Lower lobe of right lung (tissue), 2 donors: ENCODE measurements around the gene PEX10. TPM values are rescaled to one million over a fixed set of nuclear protein-coding genes. Genes with fewer than 3 reads are reported as not detected.

Experiments used
- ATAC-seq, 2 donors: fragments of 200-7000 bp; cut with Tn5 transposase; one replicate each; pipeline ENCODE4 v1.9.1; 2020 to 2022; ENCODE audit warnings: mild to moderate bottlenecking in 2 of 2, moderate library complexity in 2 of 2
- DNase-seq: peaks from one replicate; pipeline ENCODE4 v3.0.0-alpha.2; 2020
- H3K27ac ChIP-seq: fragments of 200-600 bp; one replicate; pipeline ENCODE4 v1.8.0; 2022
- H3K27me3 ChIP-seq: fragments of 200-600 bp; one replicate; pipeline ENCODE4 v1.8.0; 2022; ENCODE audit warnings: low read depth
- H3K36me3 ChIP-seq: fragments of 200-600 bp; one replicate; pipeline ENCODE4 v1.8.0; 2022; ENCODE audit warnings: mild to moderate bottlenecking
- H3K4me1 ChIP-seq: fragments of 200-600 bp; one replicate; pipeline ENCODE4 v1.8.0; 2022
- H3K4me3 ChIP-seq: fragments of 200-600 bp; one replicate; pipeline ENCODE4 v1.8.0; 2022; ENCODE audit warnings: mild to moderate bottlenecking
- H3K9me3 ChIP-seq: fragments of 200-600 bp; one replicate; pipeline ENCODE4 v1.8.0; 2022
- intact Hi-C: fragments of 100-400 bp; cut with DNase I; formaldehyde crosslinking; loops from one replicate; pipeline ENCODE4 v1.11.0; 2022
- total RNA-seq: library from RNA; stranded (reverse); fragmentation: NEBNext Ultra II Directional; extraction: Animal tissue kit (Norgen Biotek cat#: 25700); gene quantifications from one replicate; pipeline ENCODE4 v1.2.1, GENCODE V29; 2021
- TF ChIP-seq, protein P1 (sequence below): fragments of 200-600 bp; IDR thresholded peaks from one replicate; pipeline ENCODE4 v1.8.0; 2022; ENCODE audit warnings: antibody characterized with exemption, mild to moderate bottlenecking
- donor health status: DM: no; HTN: yes; CAD: no; lungs with severe emphysema.

Gene PEX10
- total RNA-seq, 1 donor from 2014 or later: 12.4 TPM

DNA sequence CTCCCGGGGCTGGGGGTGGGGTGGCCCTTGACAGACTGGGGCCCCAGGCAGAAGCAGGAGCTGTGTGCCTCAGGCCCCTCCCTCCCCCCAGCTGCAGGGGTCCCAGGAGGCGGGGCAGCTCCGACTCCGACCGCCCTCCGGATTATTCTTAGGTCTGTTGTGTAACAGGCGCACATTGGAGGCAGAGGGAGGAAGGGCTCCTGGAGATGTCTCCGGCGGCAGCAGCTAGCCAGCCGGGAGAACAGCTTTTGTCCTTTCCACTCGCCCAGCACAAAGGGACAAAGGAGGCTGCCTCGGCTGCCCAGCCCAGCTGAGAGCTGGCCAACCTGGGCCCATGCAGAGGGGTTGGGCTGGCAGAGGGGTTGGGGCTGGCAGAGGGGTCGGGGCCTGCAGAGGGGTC is 34.0 kb upstream of the PEX10 start:
- TF ChIP-seq, protein P1, sequence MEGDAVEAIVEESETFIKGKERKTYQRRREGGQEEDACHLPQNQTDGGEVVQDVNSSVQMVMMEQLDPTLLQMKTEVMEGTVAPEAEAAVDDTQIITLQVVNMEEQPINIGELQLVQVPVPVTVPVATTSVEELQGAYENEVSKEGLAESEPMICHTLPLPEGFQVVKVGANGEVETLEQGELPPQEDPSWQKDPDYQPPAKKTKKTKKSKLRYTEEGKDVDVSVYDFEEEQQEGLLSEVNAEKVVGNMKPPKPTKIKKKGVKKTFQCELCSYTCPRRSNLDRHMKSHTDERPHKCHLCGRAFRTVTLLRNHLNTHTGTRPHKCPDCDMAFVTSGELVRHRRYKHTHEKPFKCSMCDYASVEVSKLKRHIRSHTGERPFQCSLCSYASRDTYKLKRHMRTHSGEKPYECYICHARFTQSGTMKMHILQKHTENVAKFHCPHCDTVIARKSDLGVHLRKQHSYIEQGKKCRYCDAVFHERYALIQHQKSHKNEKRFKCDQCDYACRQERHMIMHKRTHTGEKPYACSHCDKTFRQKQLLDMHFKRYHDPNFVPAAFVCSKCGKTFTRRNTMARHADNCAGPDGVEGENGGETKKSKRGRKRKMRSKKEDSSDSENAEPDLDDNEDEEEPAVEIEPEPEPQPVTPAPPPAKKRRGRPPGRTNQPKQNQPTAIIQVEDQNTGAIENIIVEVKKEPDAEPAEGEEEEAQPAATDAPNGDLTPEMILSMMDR: no peak
- H3K9me3 ChIP-seq: no peaks in the 10 kb centered on the region
- no peak overlapping the region for H3K27ac ChIP-seq
- intact Hi-C loops: no loop called here
- no peaks in the 10 kb centered on the region for H3K36me3 ChIP-seq
- H3K4me3 ChIP-seq: no peak overlapping the region
- peaks cover 58% of the 10 kb centered on the region for H3K27me3 ChIP-seq
- ATAC-seq (no peak), DNase-seq (no peak)
- no peaks in the 10 kb centered on the region for H3K4me1 ChIP-seq

GRCh38 chr1:2445823-2446215 is 33.5 kb upstream of the PEX10 start:
- ATAC-seq (no peak), DNase-seq (no peak)
- no peaks in the 10 kb centered on the region for H3K36me3 ChIP-seq
- intact Hi-C loops: no loop called here
- no peaks in the 10 kb centered on the region for H3K9me3 ChIP-seq
- peaks cover 54% of the 10 kb centered on the region for H3K27me3 ChIP-seq
- no peaks in the 10 kb centered on the region for H3K4me1 ChIP-seq
- TF ChIP-seq, protein P1: no peak
- H3K27ac ChIP-seq: no peak overlapping the region
- no peak overlapping the region for H3K4me3 ChIP-seq

GRCh38 chr1:2445162-2445822 is 32.9 kb upstream of the PEX10 start:
- ATAC-seq (no peak), DNase-seq (no peak)
- H3K36me3 ChIP-seq: no peaks in the 10 kb centered on the region
- TF ChIP-seq, protein P1: no peak
- no peak overlapping the region for H3K4me3 ChIP-seq
- no peaks in the 10 kb centered on the region for H3K9me3 ChIP-seq
- peaks cover 54% of the 10 kb centered on the region for H3K27me3 ChIP-seq
- H3K27ac ChIP-seq: no peak overlapping the region
- intact Hi-C loops: no loop called here
- no peaks in the 10 kb centered on the region for H3K4me1 ChIP-seq

DNA sequence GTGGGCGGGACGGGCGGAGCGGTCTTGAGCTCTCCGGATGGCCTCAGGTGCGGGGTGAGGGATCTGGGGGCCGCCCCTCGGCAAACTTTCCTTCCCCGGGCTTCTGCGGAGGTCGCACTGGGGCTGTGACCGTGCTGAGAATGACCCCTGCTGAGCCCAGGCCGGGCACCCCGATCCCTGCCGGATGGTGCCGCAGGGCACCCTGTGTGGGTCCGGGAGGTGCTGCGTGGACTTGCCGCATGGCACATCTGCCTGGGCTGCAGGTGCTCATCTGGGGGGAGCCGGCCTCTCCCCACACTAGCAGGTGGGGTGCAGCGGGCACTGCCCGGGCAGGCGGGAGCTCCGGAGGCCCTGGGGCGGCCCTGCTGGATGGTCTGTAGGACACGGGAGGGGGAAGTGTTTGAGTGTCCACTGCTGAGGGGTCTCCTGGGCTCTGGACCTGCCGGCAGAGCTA is 31.8 kb upstream of the PEX10 start:
- Histone ChIP-seq H3K9me3 (no peaks in the 10 kb centered on the region), H3K4me3 (no peak overlapping the region), H3K27me3 (peaks cover 47% of the 10 kb centered on the region), H3K4me1 (no peaks in the 10 kb centered on the region), H3K27ac (no peak overlapping the region), H3K36me3 (no peaks in the 10 kb centered on the region)
- DNase-seq (no peak), ATAC-seq (no peak)
- intact Hi-C loops: no loop called here
- TF ChIP-seq, protein P1: no peak

DNA sequence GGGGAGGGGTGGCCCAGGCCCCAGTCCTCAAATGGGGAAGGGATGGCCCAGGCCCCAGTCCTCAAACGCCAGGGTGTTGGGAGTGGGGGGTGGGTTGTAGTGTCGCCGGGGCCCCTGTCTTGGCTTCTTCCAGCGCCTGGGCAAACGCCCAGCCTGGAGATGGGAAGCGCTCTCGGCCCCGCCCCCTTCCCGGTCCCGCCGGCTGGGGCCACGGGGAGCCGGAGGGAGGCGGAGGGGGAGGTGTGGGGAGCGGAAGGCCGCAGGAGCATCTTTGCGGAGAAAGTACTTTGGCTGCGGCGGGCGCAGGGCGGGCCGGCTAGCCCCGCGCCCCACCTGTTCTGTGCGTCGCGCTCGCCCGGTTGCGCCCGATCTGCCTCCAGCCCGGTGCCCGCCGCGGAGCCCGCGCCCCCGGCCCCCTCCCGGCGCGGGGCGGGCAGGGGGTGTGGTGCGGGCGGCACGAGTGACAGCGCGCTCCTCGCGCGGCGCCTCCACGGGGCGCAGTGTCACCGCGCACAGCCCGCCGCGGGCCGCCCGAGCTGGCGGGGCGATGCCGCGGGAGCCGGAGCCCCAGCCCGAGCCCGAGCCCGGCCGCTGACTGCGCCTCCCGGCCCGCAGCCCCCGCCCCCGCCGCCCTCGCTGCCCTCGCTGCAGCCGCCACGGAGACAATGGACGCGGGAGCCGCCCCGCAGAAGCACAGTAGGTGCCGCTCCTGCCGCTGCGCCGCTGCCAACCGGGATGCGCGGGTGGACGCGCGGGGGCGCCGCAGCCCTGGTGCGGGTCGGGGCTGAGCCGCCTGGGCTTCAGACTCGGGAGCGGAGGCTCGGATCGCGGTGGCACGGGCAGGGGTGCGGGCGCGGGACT is 31.1 kb upstream of the PEX10 start:
- no peak overlapping the region for H3K27ac ChIP-seq
- no peaks in the 10 kb centered on the region for H3K36me3 ChIP-seq
- H3K27me3 ChIP-seq: peaks cover 47% of the 10 kb centered on the region
- ATAC-seq (no peak), DNase-seq (no peak)
- H3K9me3 ChIP-seq: no peaks in the 10 kb centered on the region
- TF ChIP-seq, protein P1: no peak
- intact Hi-C loops: no loop called here
- no peak overlapping the region for H3K4me3 ChIP-seq
- H3K4me1 ChIP-seq: no peaks in the 10 kb centered on the region
